CD14-positive monocyte (primary cell): ENCODE data around the gene CACNB2. TPM values are rescaled to one million over a fixed set of nuclear protein-coding genes. Genes with fewer than 3 reads are reported as not detected.

Experiments
- DNase-seq, 3 donors: peaks; one replicate each; pipeline ENCODE4 v3.0.0-alpha.2; 2011 to 2022
- H2AFZ ChIP-seq: 2 replicates; pipeline ENCODE4 v1.6.0; 2012; ENCODE audit warnings: mild to moderate bottlenecking, low read depth, low read length, inconsistent platforms; ENCODE audit not compliant: insufficient read depth, poor library complexity, severe bottlenecking
- H3K27ac ChIP-seq, 2 donors: 1 replicate in 1 of 2; 2 replicates in 1 of 2; pipeline ENCODE4 v1.5.1; 2012 to 2013; ENCODE audit warnings: low read length in 2 of 2, control low read depth in 1 of 2, inconsistent platforms in 1 of 2, low read depth in 1 of 2, mild to moderate bottlenecking in 1 of 2
- H3K27me3 ChIP-seq, 2 donors: one replicate each; pipeline versions ENCODE4 v1.6.0 to v1.6.1; 2011 to 2013; ENCODE audit warnings: low read length in 2 of 2; ENCODE audit not compliant: control insufficient read depth in 2 of 2, insufficient read depth in 2 of 2
- H3K36me3 ChIP-seq, 2 donors: replicated peaks in 1 of 2; 1 replicate in 1 of 2; 2 replicates in 1 of 2; pipeline versions ENCODE4 v1.5.1 to v1.6.1; 2012 to 2013; ENCODE audit warnings: low read length in 2 of 2, control low read depth in 1 of 2, inconsistent platforms in 1 of 2, mild to moderate bottlenecking in 1 of 2; ENCODE audit not compliant: insufficient read depth in 2 of 2, control insufficient read depth in 1 of 2
- H3K4me1 ChIP-seq, 2 donors: 1 replicate in 1 of 2; 2 replicates in 1 of 2; pipeline versions ENCODE4 v1.5.1 to v1.6.1; 2012 to 2013; ENCODE audit warnings: low read length in 2 of 2, control low read depth in 1 of 2, inconsistent platforms in 1 of 2, mild to moderate bottlenecking in 1 of 2, moderate library complexity in 1 of 2; ENCODE audit not compliant: insufficient read depth in 2 of 2, control insufficient read depth in 1 of 2
- H3K4me2 ChIP-seq: replicated peaks from 2 replicates; pipeline ENCODE3; 2012; ENCODE audit warnings: low read length, moderate library complexity, mild to moderate bottlenecking; ENCODE audit not compliant: poor library complexity, severe bottlenecking; ENCODE audit errors: extremely low read depth
- H3K4me3 ChIP-seq, 3 experiments: fragments of 200-600 bp in 1 of 3; sonication (generic) in 1 of 3; replicated peaks in 1 of 3; 1 replicate in 2 of 3; 2 replicates in 1 of 3; pipeline ENCODE4 v1.5.1; 2011 to 2013; ENCODE audit warnings: low read length in 3 of 3, mild to moderate bottlenecking in 3 of 3, control low read depth in 2 of 3, low read depth in 2 of 3, inconsistent platforms in 1 of 3, moderate library complexity in 1 of 3
- H3K79me2 ChIP-seq: 2 replicates; pipeline ENCODE4 v1.6.0; 2012; ENCODE audit warnings: mild to moderate bottlenecking, control low read depth, inconsistent platforms, low read length, moderate library complexity; ENCODE audit not compliant: insufficient read depth
- H3K9ac ChIP-seq: 2 replicates; pipeline ENCODE4 v1.6.0; 2017; ENCODE audit warnings: low read length, mild to moderate bottlenecking; ENCODE audit not compliant: insufficient read depth, poor library complexity, severe bottlenecking
- H3K9me3 ChIP-seq, 2 donors: replicated peaks in 1 of 2; 1 replicate in 1 of 2; 2 replicates in 1 of 2; pipeline versions ENCODE4 v1.5.1 to v1.6.1; 2012 to 2013; ENCODE audit warnings: low read length in 2 of 2, control low read depth in 1 of 2; ENCODE audit not compliant: control insufficient read depth in 1 of 2, insufficient read depth in 1 of 2
- H4K20me1 ChIP-seq: 2 replicates; pipeline ENCODE4 v1.6.0; 2012; ENCODE audit warnings: mild to moderate bottlenecking, low read length, control low read depth, moderate library complexity; ENCODE audit not compliant: insufficient read depth
- H3K27ac Mint-ChIP-seq, 7 donors: one replicate each; pipeline ENCODE4 v1.8.0; 2020; ENCODE audit warnings: mild to moderate bottlenecking in 7 of 7, mixed read lengths in 7 of 7, moderate library complexity in 6 of 7, inconsistent platforms in 2 of 7
- H3K27me3 Mint-ChIP-seq, 3 donors: one replicate each; pipeline ENCODE4 v1.8.0; 2021 to 2022; ENCODE audit warnings: low read depth in 3 of 3, mild to moderate bottlenecking in 3 of 3, mixed read lengths in 3 of 3, moderate library complexity in 3 of 3, inconsistent platforms in 1 of 3
- H3K36me3 Mint-ChIP-seq, 2 donors: one replicate each; pipeline ENCODE4 v1.8.0; 2020; ENCODE audit warnings: mixed read lengths in 2 of 2, inconsistent platforms in 1 of 2, mild to moderate bottlenecking in 1 of 2
- H3K4me1 Mint-ChIP-seq: one replicate; pipeline ENCODE4 v1.8.0; 2020; ENCODE audit warnings: mild to moderate bottlenecking, mixed read lengths
- H3K4me3 Mint-ChIP-seq, 2 donors: one replicate each; pipeline ENCODE4 v1.8.0; 2020; ENCODE audit warnings: mild to moderate bottlenecking in 2 of 2, mixed read lengths in 2 of 2, moderate library complexity in 1 of 2
- H3K9me3 Mint-ChIP-seq, 7 donors: one replicate each; pipeline ENCODE4 v1.8.0; 2020 to 2022; ENCODE audit warnings: mixed read lengths in 7 of 7, mild to moderate bottlenecking in 6 of 7, moderate library complexity in 6 of 7, inconsistent platforms in 2 of 7
- CTCF ChIP-seq: fragments of 200-600 bp; IDR thresholded peaks from one replicate; pipeline ENCODE4 v1.8.0; 2022; ENCODE audit warnings: antibody characterized with exemption, mild to moderate bottlenecking
- WGBS: methylation state at CpG from one replicate; pipeline ENCODE4 v1.1.5; 2013; ENCODE audit warnings: missing lambda C conversion rate; ENCODE audit not compliant: insufficient coverage; 5-methylcytosine and 5-hydroxymethylcytosine counted together
- intact Hi-C, 2 donors: fragments of 100-400 bp; cut with micrococcal nuclease; formaldehyde crosslinking; loops; one replicate each; pipeline versions ENCODE4 v1.15.0 to v1.15.1; 2023
- polyA plus RNA-seq, 3 donors: library from polyadenylated mRNA; depleted of rRNA in 1 of 3; unstranded in 2 of 3; stranded (reverse) in 1 of 3; fragments of 300-500 nt in 2 of 3; fragments of >200 nt in 1 of 3; fragmentation: Illumina TruSeq in 2 of 3; gene quantifications; 1 replicate in 2 of 3; 2 replicates in 1 of 3; pipeline ENCODE4 v1.2.3, GENCODE V29; 2012 to 2021

Gene CACNB2
- polyA plus RNA-seq, 3 donors = 0.05 TPM; not detected in 2

GRCh38 chr10:18561861-18562551, 421.8 kb downstream of the CACNB2 start:
- intact Hi-C loops = no loop called here
- Histone ChIP-seq H3K36me3 (peaks cover 0 to 30% of the 10 kb centered on the region in 2 donors), H3K9ac (no peak overlapping the region), H3K27ac (no peak overlapping the region), H3K4me1 (no peaks in the 10 kb centered on the region), H3K9me3 (peaks cover 35 to 92% of the 10 kb centered on the region in 2 donors), H3K27me3 (no peaks in the 10 kb centered on the region), H2AFZ (no peak overlapping the region), H3K4me3 (no peak overlapping the region), H3K79me2 (no peaks in the 10 kb centered on the region), H4K20me1 (no peaks in the 10 kb centered on the region), H3K4me2 (no peak overlapping the region)
- TF ChIP-seq CTCF = no peak
- Mint-ChIP-seq H3K27me3 (no peaks in the 10 kb centered on the region), H3K4me3 (no peak overlapping the region), H3K4me1 (no peaks in the 10 kb centered on the region), H3K36me3 (no peaks in the 10 kb centered on the region), H3K27ac (no peak overlapping the region), H3K9me3 (no peaks in the 10 kb centered on the region)
- no peak for DNase-seq
- WGBS = 98% methylated on average over 8 of the region's 8 CpGs

GRCh38 chr10:18563003-18563726, 422.9 kb downstream of the CACNB2 start:
- H3K36me3 Mint-ChIP-seq = no peaks in the 10 kb centered on the region
- WGBS = 95% methylated on average over 5 of the region's 6 CpGs
- no peak for TF ChIP-seq CTCF
- no peaks in the 10 kb centered on the region for H3K27me3 Mint-ChIP-seq
- no peak overlapping the region for H3K4me3 Mint-ChIP-seq
- intact Hi-C loops = no loop called here
- no peak overlapping the region for H3K27ac Mint-ChIP-seq
- H4K20me1 ChIP-seq = no peaks in the 10 kb centered on the region
- no peaks in the 10 kb centered on the region for H3K9me3 Mint-ChIP-seq
- no peak overlapping the region for H2AFZ ChIP-seq
- H3K36me3 ChIP-seq = peaks cover 0 to 20% of the 10 kb centered on the region in 2 donors
- no peaks in the 10 kb centered on the region for H3K4me1 ChIP-seq
- peaks cover 34 to 93% of the 10 kb centered on the region in 2 donors for H3K9me3 ChIP-seq
- H3K9ac ChIP-seq = no peak overlapping the region
- no peak overlapping the region for H3K27ac ChIP-seq
- H3K4me2 ChIP-seq = no peak overlapping the region
- DNase-seq = no peak
- no peaks in the 10 kb centered on the region for H3K79me2 ChIP-seq
- H3K27me3 ChIP-seq = no peaks in the 10 kb centered on the region
- no peak overlapping the region for H3K4me3 ChIP-seq
- H3K4me1 Mint-ChIP-seq = no peaks in the 10 kb centered on the region
